HG03045 (cell line): ENCODE results near the gene GPR176.

Source experiments
- ATAC-seq: cut with Tn5 transposase; IDR thresholded peaks from one replicate; pipeline ENCODE4 v1.9.1; 2021; ENCODE audit warnings: mild to moderate bottlenecking, moderate library complexity; ENCODE audit not compliant: unreplicated experiment

GPR176 gene

DNA sequence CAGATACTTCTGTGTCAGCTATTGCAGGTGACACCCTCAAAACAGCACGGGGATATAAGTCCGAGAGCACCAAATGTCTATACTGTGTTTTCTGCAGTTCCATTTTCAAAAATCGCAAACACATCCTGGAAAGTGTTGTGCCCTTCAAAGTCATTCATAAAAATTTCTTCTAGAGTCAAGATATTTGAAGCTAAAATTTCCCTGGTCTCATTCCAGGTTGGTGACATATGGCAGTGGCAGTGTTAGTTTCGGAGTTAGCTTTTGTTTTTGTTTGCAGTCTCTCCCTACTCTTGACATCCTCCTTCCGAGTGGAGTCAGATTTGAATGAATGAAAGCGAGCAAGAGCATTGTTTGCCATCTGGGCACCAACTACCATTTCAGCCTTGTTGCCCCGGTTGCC is 134.2 kb downstream of the GPR176 start:
- ATAC-seq: no peak

DNA sequence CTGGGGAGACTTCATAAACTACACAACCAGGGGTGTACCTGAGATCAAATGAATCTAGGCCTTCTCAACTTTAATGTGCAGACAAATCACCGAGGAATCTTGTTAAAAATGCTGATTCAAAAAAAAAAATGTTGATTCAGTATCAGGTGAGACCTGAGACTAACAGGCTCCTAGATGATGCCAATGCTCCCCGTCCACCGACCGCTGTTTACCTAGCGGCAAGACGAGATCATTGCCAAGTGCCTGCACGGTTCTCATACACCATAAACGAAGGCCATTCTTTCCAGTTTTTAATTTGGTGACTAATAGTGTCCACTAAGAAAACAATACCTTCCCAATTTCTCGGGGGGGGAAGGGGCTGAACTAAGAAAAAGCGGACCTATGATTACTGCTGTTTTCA is 134.9 kb downstream of the GPR176 start:
- ATAC-seq: no peak

- ATAC-seq: no peak
These were observed 135.4 kb downstream of the GPR176 start for GRCh38 chr15:39784638-39785037.

GRCh38 chr15:39784125-39784524 is 135.9 kb downstream of the GPR176 start:
- no peak for ATAC-seq

DNA sequence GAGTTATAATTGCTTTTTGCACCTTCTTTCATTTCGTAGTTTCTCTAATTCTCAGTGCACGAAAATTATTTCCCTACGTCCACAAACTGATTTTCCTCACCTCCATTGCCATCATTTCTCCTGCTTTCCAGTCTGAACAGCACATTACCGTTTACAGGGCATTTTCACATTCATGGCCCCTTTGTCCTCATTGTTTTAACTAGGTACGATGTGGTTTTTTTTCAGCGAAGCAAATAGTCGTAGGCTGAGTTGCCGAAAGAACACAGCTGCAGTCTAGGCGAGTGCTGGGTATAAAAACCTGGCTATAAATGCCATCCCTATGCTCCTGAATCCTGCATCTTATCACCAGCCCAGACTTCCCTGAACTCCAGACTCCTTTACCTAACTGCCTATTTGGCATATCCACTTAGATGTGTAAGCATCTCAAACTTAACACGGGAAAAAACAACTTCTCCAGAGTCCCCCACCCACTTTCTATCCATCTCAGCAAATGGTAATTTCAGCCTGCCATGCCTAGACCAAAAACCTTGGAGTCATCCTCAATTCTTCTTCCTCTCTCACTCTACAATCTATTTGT is 136.7 kb downstream of the GPR176 start:
- no peak for ATAC-seq

- ATAC-seq: peak; percentile 98
These were observed 137.5 kb downstream of the GPR176 start, which contains the start of gene FSIP1 for GRCh38 chr15:39782441-39783138. Gene FSIP1, minus strand, starts transcription at chr15:39782841. Its CDS starts 6,317 bp downstream, at chr15:39776524.

- ATAC-seq: no peak
These were observed 138.1 kb downstream of the GPR176 start for GRCh38 chr15:39781967-39782302.

DNA sequence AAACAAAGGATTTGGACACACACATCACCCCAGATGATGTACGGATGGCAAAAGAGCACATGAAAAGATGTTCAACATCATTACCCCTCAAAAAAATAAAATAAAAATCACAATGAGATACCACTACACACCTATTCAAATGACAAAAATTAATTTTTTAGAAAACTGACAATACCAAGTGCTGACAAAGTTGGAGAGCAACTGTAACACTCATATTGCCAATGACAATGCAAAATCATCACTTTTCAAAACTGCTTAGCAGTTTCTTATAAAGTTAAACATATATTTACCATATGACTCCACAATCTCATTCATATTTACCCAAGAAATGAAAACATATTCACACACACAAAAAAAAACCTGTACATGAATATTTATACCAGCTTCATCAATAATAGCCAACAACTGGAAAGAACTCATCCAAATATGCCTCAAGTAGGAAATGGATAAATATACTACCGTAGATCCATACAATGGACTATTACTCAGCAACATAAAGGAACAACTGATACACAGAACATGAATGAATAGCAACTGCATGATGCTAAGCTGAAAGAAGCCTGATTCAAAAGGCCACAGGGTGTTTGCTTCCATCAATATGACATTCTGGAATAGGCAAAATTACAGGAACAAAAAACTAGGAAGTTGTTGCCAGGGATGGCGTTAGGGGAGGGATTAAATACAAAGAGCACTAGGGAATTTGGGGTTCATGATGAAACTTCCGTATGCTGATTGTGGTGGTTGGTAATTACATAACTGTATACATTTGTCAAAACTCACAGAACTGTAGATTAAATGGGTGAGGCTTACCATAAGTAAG is 138.7 kb downstream of the GPR176 start:
- ATAC-seq: no peak

DNA sequence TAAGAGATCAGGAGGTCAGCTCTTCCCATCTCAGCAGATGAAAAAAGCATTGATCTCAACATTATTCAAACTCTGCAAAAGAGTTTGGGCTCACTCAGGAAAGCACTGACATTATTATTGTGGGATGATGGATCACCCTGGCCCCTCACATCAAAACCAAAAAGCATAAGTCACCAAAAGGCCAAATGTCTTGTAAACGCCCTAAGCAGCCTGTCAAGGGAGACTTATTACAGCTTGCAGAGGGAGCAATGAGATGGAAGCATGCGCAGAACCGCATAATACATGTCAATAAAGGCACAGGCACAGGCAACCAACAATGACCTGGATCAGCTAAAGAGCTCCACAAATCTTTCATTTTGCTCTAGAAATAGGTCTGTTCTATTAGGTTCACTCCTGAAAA is 142.0 kb downstream of the GPR176 start:
- no peak for ATAC-seq

GRCh38 chr15:39777496-39777895 is 142.6 kb downstream of the GPR176 start:
- ATAC-seq: no peak

- no peak for ATAC-seq
These were observed 144.0 kb downstream of the GPR176 start for GRCh38 chr15:39776068-39776467.

GRCh38 chr15:39774688-39775267 is 145.3 kb downstream of the GPR176 start:
- no peak for ATAC-seq

DNA sequence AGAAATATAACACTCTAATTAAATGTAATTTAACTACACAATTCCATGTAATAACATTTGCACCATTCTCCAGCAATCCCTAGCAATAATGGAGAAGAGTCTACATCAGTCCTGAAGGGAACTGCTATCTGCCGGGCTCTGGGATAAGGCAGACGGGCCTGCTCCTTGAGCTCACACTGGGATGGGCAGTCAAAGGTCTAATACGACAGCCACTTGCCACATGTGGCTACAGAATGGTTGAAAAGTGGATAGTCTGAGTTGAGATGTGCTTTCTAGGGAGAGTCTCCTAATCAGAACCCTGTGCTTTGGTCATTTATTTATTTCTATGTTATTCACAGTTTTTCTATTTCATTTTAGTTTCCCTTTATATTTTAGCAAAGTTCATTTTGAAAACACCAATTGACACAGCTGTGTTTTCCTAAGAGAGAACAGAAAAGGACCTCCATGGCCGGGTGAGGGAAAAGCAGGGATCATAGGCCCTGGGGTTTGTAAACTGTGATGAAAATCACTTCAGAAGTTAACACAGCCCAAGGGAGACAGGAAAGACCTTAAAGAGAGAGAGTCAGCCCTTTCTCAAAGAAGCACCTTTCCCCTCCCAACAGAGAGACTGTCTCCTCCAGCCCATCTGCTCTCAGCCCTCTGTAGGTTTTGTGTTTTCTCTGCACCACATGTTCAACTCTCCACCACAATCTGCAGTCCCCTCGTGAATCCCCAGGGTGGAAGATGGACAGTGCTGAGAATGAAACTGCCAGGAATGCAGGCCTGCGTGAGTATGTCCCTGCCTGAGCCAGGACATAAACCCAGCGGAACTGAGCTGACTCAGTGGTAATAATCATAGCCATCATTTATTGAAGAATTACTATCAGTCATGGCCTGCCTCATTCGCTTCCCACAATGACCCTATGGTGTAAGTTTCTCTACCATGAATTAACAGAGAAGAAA is 149.0 kb downstream of the GPR176 start:
- no peak for ATAC-seq

DNA sequence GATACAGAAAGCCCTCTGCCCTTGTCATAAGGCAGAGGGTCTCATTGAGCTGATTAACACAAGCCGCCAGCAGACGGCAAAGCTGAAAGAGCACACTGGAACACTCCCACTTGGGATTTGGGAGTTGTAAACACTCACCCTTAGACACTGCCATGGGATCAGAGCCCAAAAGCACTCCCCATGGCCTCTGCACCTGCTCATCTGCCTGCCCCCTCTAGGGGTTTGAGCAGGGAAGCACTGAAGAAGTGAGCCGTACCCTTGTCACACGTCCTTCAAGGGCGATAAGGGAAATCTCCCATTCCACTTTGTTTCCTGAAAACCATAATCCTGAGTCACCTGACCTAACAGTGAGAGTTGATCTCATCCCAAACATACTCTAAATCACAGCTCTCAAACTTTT is 152.1 kb downstream of the GPR176 start:
- no peak for ATAC-seq

- no peak for ATAC-seq
These were observed 159.1 kb downstream of the GPR176 start for GRCh38 chr15:39761006-39761405.

- no peak for ATAC-seq
These were observed 163.1 kb downstream of the GPR176 start for GRCh38 chr15:39756806-39757522.

- no peak for ATAC-seq
These were observed 167.1 kb downstream of the GPR176 start for GRCh38 chr15:39752991-39753390.

- ATAC-seq: no peak
These were observed 167.8 kb downstream of the GPR176 start for GRCh38 chr15:39752246-39752645.
